HG03064 (cell line): Measurements from ENCODE around the gene ARHGDIG.

ENCODE experiments used
- ATAC-seq: cut with Tn5 transposase; IDR thresholded peaks from one replicate; pipeline ENCODE4 v1.9.1; 2021; ENCODE audit warnings: low read depth; ENCODE audit not compliant: unreplicated experiment

The ARHGDIG gene

GRCh38 chr16:279531-279930 is 860 bp upstream of the ARHGDIG start:
- no peak for ATAC-seq

GRCh38 chr16:280005-280460 is 358 bp upstream of the ARHGDIG start:
- no peak for ATAC-seq

- no peak for ATAC-seq
Measured at GRCh38 chr16:280991-281659, 734 bp downstream of the ARHGDIG start.

- ATAC-seq: no peak
Measured at GRCh38 chr16:281660-282255, 1.4 kb downstream of the ARHGDIG start.

- no peak for ATAC-seq
Measured at GRCh38 chr16:282491-282890, 2.1 kb downstream of the ARHGDIG start.

- ATAC-seq: no peak
Measured at GRCh38 chr16:283033-283805, 2.8 kb downstream of the ARHGDIG start, which contains the start of gene PDIA2. Gene PDIA2, plus strand, starts transcription at chr16:283164. Its CDS starts 6 bp downstream, at chr16:283170.

- no peak for ATAC-seq
Measured at GRCh38 chr16:284204-285120, 4.1 kb downstream of the ARHGDIG start.

- ATAC-seq: no peak
Measured at GRCh38 chr16:285146-286055, 5.0 kb downstream of the ARHGDIG start.

- no peak for ATAC-seq
Measured at GRCh38 chr16:286491-287297, 6.3 kb downstream of the ARHGDIG start.

GRCh38 chr16:287298-287811 is 7.0 kb downstream of the ARHGDIG start:
- ATAC-seq: no peak

- ATAC-seq: no peak
Measured at GRCh38 chr16:287981-288920, 7.9 kb downstream of the ARHGDIG start.

GRCh38 chr16:289395-289997 is 9.1 kb downstream of the ARHGDIG start:
- no peak for ATAC-seq

- no peak for ATAC-seq
Measured at GRCh38 chr16:290015-290680, 9.8 kb downstream of the ARHGDIG start.

GRCh38 chr16:290681-291405 is 10.5 kb downstream of the ARHGDIG start:
- no peak for ATAC-seq

GRCh38 chr16:291539-291938 is 11.1 kb downstream of the ARHGDIG start:
- no peak for ATAC-seq
